Measurements from ENCODE around the gene DUSP28. TPM values are rescaled to one million over a fixed set of nuclear protein-coding genes. Genes with fewer than 3 reads are reported as not detected.

The DUSP28 gene
- total and polyA plus RNA-seq, 2 of the 13 experiments (the other 11 are each of a cell fraction or from before 2014, with no cell fraction given) = 5.2 to 8.6 TPM

- TF ChIP-seq CREB3 (CRISPR knock-in tag; IDR thresholded peaks at IDR 0.05) (no peak), RBM22 (optimal IDR thresholded peaks at IDR 0.05; ENCODE audit: low read length) (no peak), ARID2 (CRISPR knock-in tag; IDR thresholded peaks at IDR 0.05; ENCODE audit: borderline replicate concordance) (peak; percentile 49; the same call in 1 of the 2 replicates), AKNA (CRISPR knock-in tag; IDR thresholded peaks at IDR 0.05; ENCODE audit: borderline replicate concordance) (no peak), FOXA1 (IDR thresholded peaks at IDR 0.05) (no peak), FOXA1 (CRISPR knock-in tag; IDR thresholded peaks at IDR 0.05) (peak; percentile 50), ZBTB38 (CRISPR knock-in tag; IDR thresholded peaks at IDR 0.05) (no peak), STAG1 (CRISPR knock-in tag; IDR thresholded peaks at IDR 0.05) (no peak), NFIB (CRISPR knock-in tag; IDR thresholded peaks at IDR 0.05; ENCODE audit: borderline replicate concordance) (no peak), SKI (IDR thresholded peaks at IDR 0.05; ENCODE audit: partially characterized antibody) (no peak), ZBTB34 (CRISPR knock-in tag; IDR thresholded peaks at IDR 0.05) (no peak), ZEB1 (IDR thresholded peaks at IDR 0.05; ENCODE audit: insufficient replicate concordance, low read depth) (peak; percentile 76), ZGPAT (CRISPR knock-in tag; IDR thresholded peaks at IDR 0.05) (peak; percentile 61; the same call in 1 of the 2 replicates), GATA4 (IDR thresholded peaks at IDR 0.05; ENCODE audit: borderline replicate concordance, low read depth) (peak; percentile 10; the same call in 1 of the 2 replicates), TCF7L2 (IDR thresholded peaks at IDR 0.05; ENCODE audit: low read depth, low read length) (no peak), JUND (CRISPR knock-in tag; IDR thresholded peaks at IDR 0.05) (peak; percentile 90; the same call in 1 of the 2 replicates), SRSF9 (IDR thresholded peaks at IDR 0.05; ENCODE audit: borderline replicate concordance, insufficient read depth, low read depth, low read length, poor library complexity, severe bottlenecking) (no peak), TSC22D2 (CRISPR knock-in tag; IDR thresholded peaks at IDR 0.05; ENCODE audit: borderline replicate concordance) (peak; percentile 80; the same call in 1 of the 2 replicates), ATF1 (CRISPR knock-in tag; IDR thresholded peaks at IDR 0.05) (no peak), RBM39 (IDR thresholded peaks at IDR 0.05; ENCODE audit: low read depth, low read length, poor library complexity, severe bottlenecking) (peak; percentile 71), ISL2 (CRISPR knock-in tag; IDR thresholded peaks at IDR 0.05) (peak; percentile 15; the same call in 1 of the 2 replicates)
Measured at GRCh38 chr2:240565333-240566202, 5.4 kb downstream of the DUSP28 start (continued).
